ENCODE results near the gene CNGA3. TPM values are rescaled to one million over a fixed set of nuclear protein-coding genes. Genes with fewer than 3 reads are reported as not detected.

Gene CNGA3
- total and polyA plus RNA-seq, 7 donors: 0.47 to 8.6 (median 4.3) TPM; not detected in 2

GRCh38 chr2:98309580-98309979 lies 36.7 kb upstream of the CNGA3 start:
- WGBS, 2 donors: 91 to 92% methylated on average over 11 of the region's 11 CpGs
- no peak overlapping the region for H3K4me3 ChIP-seq

GRCh38 chr2:98310010-98310409 lies 36.2 kb upstream of the CNGA3 start:
- intact Hi-C loops (cut with DNase I): no loop called here
- no peak overlapping the region for H3K4me3 ChIP-seq
- no peak for TF ChIP-seq CTCF (IDR thresholded peaks at IDR 0.05)
- no peak for TF ChIP-seq EP300 (IDR thresholded peaks at IDR 0.05)
- TF ChIP-seq POLR2AphosphoS5 (IDR thresholded peaks at IDR 0.05): no peak
- no peak for TF ChIP-seq POLR2A (IDR thresholded peaks at IDR 0.05)
- H3K4me1 ChIP-seq: no peaks in the 10 kb centered on the region
- no peaks in the 10 kb centered on the region for H3K36me3 ChIP-seq
- DNase-seq: no peak
- no peaks in the 10 kb centered on the region for H3K9me3 ChIP-seq
- H3K27me3 ChIP-seq: no peaks in the 10 kb centered on the region
- H3K27ac ChIP-seq: no peak overlapping the region
- WGBS, 2 donors: 81 to 83% methylated on average over 4 of the region's 4 CpGs

More at GRCh38 chr2:98309580-98309979, 36.7 kb upstream of the CNGA3 start:
- H3K4me1 ChIP-seq: no peaks in the 10 kb centered on the region
- H3K9me3 ChIP-seq: no peaks in the 10 kb centered on the region
- TF ChIP-seq CTCF (IDR thresholded peaks at IDR 0.05) (no peak), EP300 (IDR thresholded peaks at IDR 0.05) (no peak), POLR2A (IDR thresholded peaks at IDR 0.05) (no peak), POLR2AphosphoS5 (IDR thresholded peaks at IDR 0.05) (no peak)
- no peaks in the 10 kb centered on the region for H3K27me3 ChIP-seq
- intact Hi-C loops (cut with DNase I): no loop called here
- no peak for DNase-seq
- no peak overlapping the region for H3K27ac ChIP-seq
- no peaks in the 10 kb centered on the region for H3K36me3 ChIP-seq

GRCh38 chr2:98311090-98311489 lies 35.2 kb upstream of the CNGA3 start:
- TF ChIP-seq POLR2A (IDR thresholded peaks at IDR 0.05) (no peak), EP300 (IDR thresholded peaks at IDR 0.05) (no peak), CTCF (IDR thresholded peaks at IDR 0.05) (no peak), POLR2AphosphoS5 (IDR thresholded peaks at IDR 0.05) (no peak)
- WGBS, 2 donors: 85 to 87% methylated on average over 3 of the region's 3 CpGs
- Histone ChIP-seq H3K9me3 (no peaks in the 10 kb centered on the region), H3K27ac (no peak overlapping the region), H3K36me3 (no peaks in the 10 kb centered on the region), H3K27me3 (no peaks in the 10 kb centered on the region), H3K4me3 (no peak overlapping the region), H3K4me1 (no peaks in the 10 kb centered on the region)
- DNase-seq: no peak
- intact Hi-C loops (cut with DNase I): no loop called here

GRCh38 chr2:98311771-98312545 lies 34.3 kb upstream of the CNGA3 start:
- WGBS, 2 donors: 83 to 89% methylated on average over 33 of the region's 33 CpGs
- intact Hi-C loops (cut with DNase I): no loop called here
- H3K4me3 ChIP-seq: no peak overlapping the region

More at GRCh38 chr2:98311771-98312545, 34.3 kb upstream of the CNGA3 start:
- no peaks in the 10 kb centered on the region for H3K4me1 ChIP-seq
- H3K9me3 ChIP-seq: no peaks in the 10 kb centered on the region
- H3K27ac ChIP-seq: no peak overlapping the region
- no peak for DNase-seq
- H3K36me3 ChIP-seq: no peaks in the 10 kb centered on the region
- no peaks in the 10 kb centered on the region for H3K27me3 ChIP-seq
- TF ChIP-seq POLR2A (IDR thresholded peaks at IDR 0.05): no peak
- no peak for TF ChIP-seq CTCF (IDR thresholded peaks at IDR 0.05)

All from sigmoid colon (tissue), 7 donors.